ENCODE results near the gene STK25. TPM values are rescaled to one million over a fixed set of nuclear protein-coding genes. Genes with fewer than 3 reads are reported as not detected.

The STK25 gene
- total RNA-seq, 2 experiments from 2014 or later: 120 to 201 TPM

- no peaks in the 10 kb centered on the region for H3K36me3 ChIP-seq (ENCODE audit: insufficient read depth, low read length)
- TF ChIP-seq EZH2phosphoT487 (IDR thresholded peaks at IDR 0.05; ENCODE audit: borderline replicate concordance, low read depth, low read length): no peak
- no peak for TF ChIP-seq CTCF (conservative IDR thresholded peaks at IDR 0.05; ENCODE audit: low read length)
Measured at GRCh38 chr2:241467777-241468475, 40.5 kb downstream of the STK25 start.

GRCh38 chr2:241466230-241466629 is 42.2 kb downstream of the STK25 start:
- TF ChIP-seq EZH2phosphoT487 (IDR thresholded peaks at IDR 0.05; ENCODE audit: borderline replicate concordance, low read depth, low read length): no peak
- no peak for TF ChIP-seq CTCF (conservative IDR thresholded peaks at IDR 0.05; ENCODE audit: low read length)
- Histone ChIP-seq H3K4me3 (ENCODE audit: low read depth, low read length, poor library complexity, severe bottlenecking) (no peak overlapping the region), H3K4me2 (ENCODE audit: low read length) (no peak overlapping the region), H3K9me3 (ENCODE audit: low read length) (no peaks in the 10 kb centered on the region), H4K20me1 (ENCODE audit: insufficient read depth, low read length) (no peaks in the 10 kb centered on the region), H3K79me2 (ENCODE audit: insufficient read depth, low read depth, low read length) (no peaks in the 10 kb centered on the region), H3K9me2 (ENCODE audit: insufficient read depth, low read length) (no peaks in the 10 kb centered on the region), H2AFZ (ENCODE audit: low read length) (no peak overlapping the region), H3K4me1 (ENCODE audit: insufficient read depth, low read length, poor library complexity, severe bottlenecking) (no peaks in the 10 kb centered on the region), H3K27ac (ENCODE audit: low read depth, low read length, poor library complexity, severe bottlenecking) (no peak overlapping the region), H3K36me3 (ENCODE audit: insufficient read depth, low read length) (no peaks in the 10 kb centered on the region)
- BruUV-seq (replicated peaks): no TSS peak
- POLR2A ChIA-PET: no interaction called here
- DNase-seq (ENCODE audit: low spot score): no peak
- intact Hi-C loops (cut with micrococcal nuclease; ENCODE audit: unreplicated experiment): no loop called here
- CTCF ChIA-PET (ENCODE audit: unreplicated experiment): no interaction called here

More at GRCh38 chr2:241467777-241468475, 40.5 kb downstream of the STK25 start:
- intact Hi-C loops (cut with micrococcal nuclease; ENCODE audit: unreplicated experiment): no loop called here
- Histone ChIP-seq H3K27ac (ENCODE audit: low read depth, low read length, poor library complexity, severe bottlenecking) (no peak overlapping the region), H3K4me2 (ENCODE audit: low read length) (no peak overlapping the region), H3K4me3 (ENCODE audit: low read depth, low read length, poor library complexity, severe bottlenecking) (no peak overlapping the region), H4K20me1 (ENCODE audit: insufficient read depth, low read length) (no peaks in the 10 kb centered on the region), H3K9me3 (ENCODE audit: low read length) (no peaks in the 10 kb centered on the region), H2AFZ (ENCODE audit: low read length) (no peak overlapping the region), H3K9me2 (ENCODE audit: insufficient read depth, low read length) (no peaks in the 10 kb centered on the region), H3K79me2 (ENCODE audit: insufficient read depth, low read depth, low read length) (no peaks in the 10 kb centered on the region), H3K4me1 (ENCODE audit: insufficient read depth, low read length, poor library complexity, severe bottlenecking) (no peaks in the 10 kb centered on the region)
- ChIA-PET CTCF (ENCODE audit: unreplicated experiment) (no interaction called here), POLR2A (no interaction called here)
- BruUV-seq (replicated peaks): no TSS peak
- no peak for DNase-seq (ENCODE audit: low spot score)

- H3K9me2 ChIP-seq (ENCODE audit: insufficient read depth, low read length): no peaks in the 10 kb centered on the region
- H3K4me3 ChIP-seq (ENCODE audit: low read depth, low read length, poor library complexity, severe bottlenecking): no peak overlapping the region
- no peaks in the 10 kb centered on the region for H3K9me3 ChIP-seq (ENCODE audit: low read length)
- H3K36me3 ChIP-seq (ENCODE audit: insufficient read depth, low read length): no peaks in the 10 kb centered on the region
- TF ChIP-seq CTCF (conservative IDR thresholded peaks at IDR 0.05; ENCODE audit: low read length): no peak
- TF ChIP-seq EZH2phosphoT487 (IDR thresholded peaks at IDR 0.05; ENCODE audit: borderline replicate concordance, low read depth, low read length): no peak
- intact Hi-C loops (cut with micrococcal nuclease; ENCODE audit: unreplicated experiment): no loop called here
- H3K4me2 ChIP-seq (ENCODE audit: low read length): no peak overlapping the region
- no peak overlapping the region for H3K27ac ChIP-seq (ENCODE audit: low read depth, low read length, poor library complexity, severe bottlenecking)
- DNase-seq (ENCODE audit: low spot score): no peak
- no TSS peak for BruUV-seq (replicated peaks)
- no peak overlapping the region for H2AFZ ChIP-seq (ENCODE audit: low read length)
- no peaks in the 10 kb centered on the region for H4K20me1 ChIP-seq (ENCODE audit: insufficient read depth, low read length)
- CTCF ChIA-PET (ENCODE audit: unreplicated experiment): no interaction called here
- no peaks in the 10 kb centered on the region for H3K4me1 ChIP-seq (ENCODE audit: insufficient read depth, low read length, poor library complexity, severe bottlenecking)
- POLR2A ChIA-PET: interaction anchor here (0.6 kb wide), 1 partner anchor 9 kb away, joined by 5 read pairs; no protein-coding TSS in a partner anchor
- no peaks in the 10 kb centered on the region for H3K79me2 ChIP-seq (ENCODE audit: insufficient read depth, low read depth, low read length)
Measured at GRCh38 chr2:241465543-241465942, 42.8 kb downstream of the STK25 start.
